ENCODE measurements around the gene TFAP2C.
"Not testable (repeated sequence)": the region's sequence is repeated elsewhere in the genome, so short reads cannot be mapped to it uniquely, and the experiment has no call there.

Gene TFAP2C

DNA sequence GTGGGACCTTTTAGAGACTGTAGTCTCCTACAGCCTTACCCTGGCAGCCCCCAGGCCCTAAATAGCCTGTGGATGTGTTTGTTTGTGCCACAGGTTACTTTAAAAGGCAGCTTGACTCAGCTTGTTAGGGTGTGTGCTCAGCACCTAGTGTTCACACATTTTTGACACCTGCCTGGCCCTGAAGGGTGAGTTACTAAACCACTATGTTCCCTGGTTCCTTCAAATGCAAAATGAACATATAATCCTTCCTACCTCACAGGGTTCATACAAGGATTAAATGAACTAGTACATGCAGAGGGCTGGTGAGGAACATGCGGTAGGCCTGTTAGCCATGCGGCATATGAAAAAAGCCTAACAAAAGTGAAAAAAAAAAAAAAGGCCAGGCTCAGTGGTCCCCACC is 14.9 kb upstream of the TFAP2C start:
- DNase-seq (ENCODE audit: low read depth in 4 of 4, low spot score in 1 of 4): no peak

- no peak for DNase-seq (ENCODE audit: low read depth in 4 of 4, low spot score in 1 of 4)
Measured at GRCh38 chr20:56616716-56617115, 12.4 kb upstream of the TFAP2C start.

- no peak for DNase-seq (ENCODE audit: low read depth in 4 of 4, low spot score in 1 of 4)
Measured at GRCh38 chr20:56617489-56617888, 11.6 kb upstream of the TFAP2C start.

GRCh38 chr20:56621730-56622129 is 7.4 kb upstream of the TFAP2C start:
- DNase-seq (ENCODE audit: low read depth in 4 of 4, low spot score in 1 of 4): no peak

GRCh38 chr20:56623930-56624329 is 5.2 kb upstream of the TFAP2C start:
- not testable (repeated sequence) for DNase-seq (ENCODE audit: low read depth in 4 of 4, low spot score in 1 of 4)

GRCh38 chr20:56624786-56625681 is 4.1 kb upstream of the TFAP2C start:
- DNase-seq (ENCODE audit: low read depth in 4 of 4, low spot score in 1 of 4): no peak

- DNase-seq (ENCODE audit: low read depth in 4 of 4, low spot score in 1 of 4): no peak
Measured at GRCh38 chr20:56625837-56626236, 3.3 kb upstream of the TFAP2C start.

DNA sequence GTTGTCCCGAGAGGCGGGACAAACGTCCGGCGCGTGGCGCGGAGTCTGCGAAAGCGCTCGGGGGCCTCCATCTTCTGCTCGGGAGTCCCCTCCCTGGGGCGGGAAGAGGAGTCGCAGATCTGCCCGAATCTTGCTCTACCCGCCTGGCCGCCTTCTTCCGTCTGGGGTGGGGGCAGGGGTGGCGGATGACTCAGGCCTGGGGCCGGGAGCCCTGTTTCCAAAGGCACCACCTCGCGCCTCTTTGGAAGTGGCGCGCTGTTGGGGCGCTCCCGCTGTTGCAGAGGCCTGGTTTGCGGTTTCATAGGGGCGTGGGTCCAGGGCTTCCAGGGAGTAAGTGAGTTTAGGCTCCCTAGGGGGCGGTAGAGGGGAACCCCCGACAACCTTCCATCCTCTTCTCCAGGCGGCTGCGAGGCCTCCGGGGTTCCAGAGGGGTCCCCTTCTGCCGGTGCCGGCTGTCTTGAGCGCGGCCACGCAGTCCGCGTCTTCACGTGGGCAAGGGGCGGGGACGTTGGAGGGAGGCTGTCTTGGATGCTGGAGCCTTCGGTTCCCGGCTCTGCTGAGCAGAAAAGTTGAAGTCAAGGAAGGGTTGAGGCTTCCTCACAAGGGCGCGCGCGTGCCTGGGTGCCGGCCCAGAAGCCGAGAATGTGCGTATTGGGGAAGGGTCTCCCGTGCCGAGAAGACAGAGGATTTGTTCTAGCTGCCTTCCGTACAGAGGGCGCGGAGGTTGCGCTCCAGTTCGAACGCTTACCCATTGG is 2.6 kb upstream of the TFAP2C start:
- DNase-seq (ENCODE audit: low read depth in 4 of 4, low spot score in 1 of 4): no peak

- no peak for DNase-seq (ENCODE audit: low read depth in 4 of 4, low spot score in 1 of 4)
Measured at GRCh38 chr20:56627122-56628014, 1.7 kb upstream of the TFAP2C start.

DNA sequence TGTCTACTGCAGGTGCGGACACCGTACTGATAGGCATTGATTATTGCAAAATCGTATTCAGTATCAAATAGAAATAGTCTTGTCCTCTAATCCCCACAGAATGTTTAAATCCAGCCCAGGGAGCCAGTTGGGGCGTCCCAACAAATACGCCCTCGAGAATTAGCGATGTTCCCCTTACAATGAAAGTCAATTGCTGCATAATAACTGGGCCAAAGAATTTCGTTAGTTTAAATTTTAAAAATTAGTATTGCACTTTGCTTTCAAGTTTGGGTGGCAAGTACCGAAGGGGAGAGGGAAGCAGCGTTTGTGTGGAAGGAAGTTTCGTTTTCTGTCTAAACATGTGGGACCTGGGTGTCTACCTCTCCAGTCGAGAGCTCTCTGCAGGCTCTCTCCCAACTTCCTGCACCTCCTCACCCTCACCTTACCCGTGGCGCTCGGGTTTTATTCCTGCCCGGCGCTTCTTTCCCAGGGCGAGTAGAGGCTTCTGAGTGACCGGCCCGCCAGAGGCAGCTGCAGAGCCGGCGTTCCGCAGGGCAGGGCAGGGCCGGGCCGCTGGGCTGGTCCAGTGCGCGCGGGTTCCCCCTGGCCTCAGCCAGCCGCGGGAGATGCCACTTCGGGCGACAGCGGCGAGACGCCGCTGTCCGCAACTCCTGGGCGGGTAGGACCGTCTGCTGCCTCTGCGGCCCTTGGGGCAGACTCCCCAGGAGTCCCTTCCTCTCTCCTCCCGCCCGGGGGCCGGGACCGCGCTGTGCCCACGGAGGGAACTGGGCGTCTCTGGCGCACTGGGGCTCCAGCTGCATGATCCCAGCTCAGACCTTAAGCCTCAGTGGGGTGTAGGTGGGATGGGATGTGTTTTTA is 862 bp upstream of the TFAP2C start:
- DNase-seq (ENCODE audit: low read depth in 4 of 4, low spot score in 1 of 4): no peak

DNA sequence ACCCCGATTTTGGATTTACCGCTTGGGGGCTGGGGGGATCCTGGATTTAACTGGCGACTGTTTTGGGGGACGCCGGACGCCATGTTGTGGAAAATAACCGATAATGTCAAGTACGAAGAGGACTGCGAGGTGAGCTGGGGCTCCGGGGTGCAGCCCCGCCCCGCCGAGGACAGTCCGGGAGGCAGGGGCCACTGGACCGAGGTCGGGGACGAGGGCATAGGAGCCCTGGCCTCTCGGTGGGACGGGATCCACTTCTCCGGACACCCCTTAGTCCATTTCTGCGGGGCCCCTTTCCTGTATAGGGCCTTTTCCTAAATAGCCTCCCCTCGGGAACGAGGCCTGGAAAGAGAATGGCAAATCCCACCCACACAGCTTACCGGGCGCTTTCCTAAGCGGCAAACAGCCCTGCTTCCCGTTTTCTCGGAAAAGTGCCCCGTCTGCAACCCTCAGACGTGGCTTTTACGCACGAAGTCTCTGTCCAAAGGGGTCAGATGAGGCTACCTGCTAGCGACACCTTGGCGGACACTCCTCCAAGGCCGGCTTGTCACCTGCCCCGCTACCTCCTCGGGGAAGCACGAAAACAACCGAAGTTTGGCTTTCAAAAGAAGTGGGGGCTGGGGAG is 469 bp downstream of the TFAP2C start:
- no peak for DNase-seq (ENCODE audit: low read depth in 4 of 4, low spot score in 1 of 4)

GRCh38 chr20:56630086-56630493 is 984 bp downstream of the TFAP2C start:
- DNase-seq (ENCODE audit: low read depth in 4 of 4, low spot score in 1 of 4): peak in 1 of 4 experiments; percentile 18

- DNase-seq (ENCODE audit: low read depth in 4 of 4, low spot score in 1 of 4): no peak
Measured at GRCh38 chr20:56630506-56631317, 1.6 kb downstream of the TFAP2C start.

DNA sequence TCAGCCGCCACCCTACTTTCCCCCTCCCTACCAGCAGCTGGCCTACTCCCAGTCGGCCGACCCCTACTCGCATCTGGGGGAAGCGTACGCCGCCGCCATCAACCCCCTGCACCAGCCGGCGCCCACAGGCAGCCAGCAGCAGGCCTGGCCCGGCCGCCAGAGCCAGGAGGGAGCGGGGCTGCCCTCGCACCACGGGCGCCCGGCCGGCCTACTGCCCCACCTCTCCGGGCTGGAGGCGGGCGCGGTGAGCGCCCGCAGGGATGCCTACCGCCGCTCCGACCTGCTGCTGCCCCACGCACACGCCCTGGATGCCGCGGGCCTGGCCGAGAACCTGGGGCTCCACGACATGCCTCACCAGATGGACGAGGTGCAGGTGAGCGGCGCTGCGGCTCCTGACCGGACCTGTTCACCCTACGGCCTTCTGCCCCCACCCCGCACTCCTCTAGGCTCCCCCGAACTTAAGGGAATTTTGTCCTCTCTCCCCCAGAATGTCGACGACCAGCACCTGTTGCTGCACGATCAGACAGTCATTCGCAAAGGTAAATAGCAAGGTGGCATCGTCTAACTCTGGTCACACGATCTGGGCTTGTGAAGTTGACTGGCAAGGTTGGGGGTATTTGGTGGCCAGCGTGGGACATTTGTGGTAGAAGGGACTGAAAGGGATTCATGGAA is 2.3 kb downstream of the TFAP2C start:
- DNase-seq (ENCODE audit: low read depth in 4 of 4, low spot score in 1 of 4): no peak

GRCh38 chr20:56631990-56632327 is 2.9 kb downstream of the TFAP2C start:
- DNase-seq (ENCODE audit: low read depth in 4 of 4, low spot score in 1 of 4): no peak

DNA sequence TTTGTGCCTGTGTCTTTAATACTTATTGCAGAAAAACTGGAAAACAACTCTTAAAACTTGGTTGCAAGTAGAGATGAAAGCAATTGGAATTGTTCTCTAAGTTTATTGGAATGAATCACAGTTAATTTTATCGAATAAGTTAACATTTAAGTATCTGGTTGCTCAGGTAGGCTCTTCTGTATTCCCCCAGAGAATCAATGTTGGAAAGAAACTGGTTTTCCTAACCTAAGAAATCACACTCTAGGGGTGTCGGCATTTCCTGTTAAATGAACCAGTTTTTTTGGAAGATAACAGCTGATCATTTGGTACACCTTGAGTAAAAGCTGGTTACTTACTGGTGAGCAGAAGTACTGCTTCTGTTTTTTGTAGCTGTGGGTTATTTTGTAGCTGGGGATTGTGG is 5.2 kb downstream of the TFAP2C start:
- DNase-seq (ENCODE audit: low read depth in 4 of 4, low spot score in 1 of 4): no peak

DNA sequence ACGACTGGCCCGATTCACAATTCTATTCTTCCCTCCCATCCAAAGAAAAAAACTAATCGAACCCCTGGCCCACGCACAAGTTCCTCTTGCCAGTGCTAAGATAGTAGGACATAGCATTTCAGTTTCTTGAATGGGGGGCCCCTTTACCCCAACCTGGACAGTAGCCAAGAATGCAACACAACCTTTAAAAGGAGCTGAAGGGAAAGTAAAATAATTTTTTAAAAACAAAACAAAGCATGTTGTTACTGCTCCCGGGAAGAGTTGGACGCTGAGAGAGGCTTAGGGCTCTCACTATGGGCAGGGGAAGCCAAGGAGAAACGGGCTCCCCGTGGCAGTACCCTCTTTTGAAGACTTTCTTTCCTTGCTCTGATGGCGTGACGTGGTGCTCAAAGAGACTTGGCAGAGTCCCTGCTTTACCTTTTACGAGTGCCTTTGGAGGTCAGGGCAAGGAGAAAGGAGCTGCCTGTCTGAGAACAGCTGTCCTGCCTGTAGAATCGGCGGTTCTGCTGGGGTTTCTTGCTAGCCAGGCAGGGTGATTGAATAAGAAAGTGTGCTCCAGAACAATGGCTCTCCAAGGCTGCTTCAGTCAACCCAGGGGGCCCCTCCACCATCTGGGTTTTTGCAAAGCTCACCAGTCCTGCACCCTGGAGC is 5.8 kb downstream of the TFAP2C start:
- DNase-seq (ENCODE audit: low read depth in 4 of 4, low spot score in 1 of 4): no peak

DNA sequence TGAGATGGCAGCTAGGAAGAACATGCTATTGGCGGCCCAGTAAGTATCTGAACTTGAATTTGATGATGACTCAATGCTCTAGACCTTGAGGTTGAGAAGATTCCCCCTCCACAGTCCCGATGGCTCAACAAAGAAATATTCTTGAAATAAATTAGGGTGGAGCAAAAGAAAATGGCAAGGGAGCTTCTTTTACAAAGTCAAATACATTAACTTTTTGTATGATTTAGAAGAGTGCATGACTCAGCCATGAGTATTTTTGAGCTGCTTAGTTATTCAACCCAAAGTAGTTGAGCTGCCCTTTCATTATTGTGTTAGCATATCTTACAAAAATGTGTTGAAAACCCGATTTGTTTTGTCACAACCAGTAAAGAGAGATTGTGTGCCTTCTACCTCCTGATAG is 7.6 kb downstream of the TFAP2C start:
- no peak for DNase-seq (ENCODE audit: low read depth in 4 of 4, low spot score in 1 of 4)
